ENCODE measurements around the gene KRTAP6-1. TPM values are rescaled to one million over a fixed set of nuclear protein-coding genes. Genes with fewer than 3 reads are reported as not detected.

Gene KRTAP6-1
- total and polyA plus RNA-seq, 2 of the 4 experiments (the other 2 are of a cell fraction) = not detected

DNA sequence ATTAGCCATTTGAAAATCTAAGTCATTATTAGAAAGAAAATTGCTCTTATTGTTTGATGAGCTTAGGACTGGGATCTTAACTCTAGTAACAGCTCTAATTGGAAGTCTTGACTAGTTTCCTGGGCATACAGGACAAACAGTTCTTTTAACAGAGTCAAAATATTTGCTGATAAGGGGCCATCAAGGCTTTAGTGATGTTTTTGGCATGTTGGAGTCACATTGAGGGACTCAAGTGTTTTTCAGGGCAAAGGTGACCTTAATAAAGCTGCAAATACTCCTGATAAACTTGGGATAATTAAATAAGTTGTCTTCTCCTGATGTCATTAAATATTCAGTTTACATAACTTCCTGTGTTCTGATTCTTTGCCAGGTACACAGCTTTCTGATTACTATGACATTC lies 46.1 kb downstream of the KRTAP6-1 start:
- no peak overlapping the region for H4K8ac ChIP-seq (ENCODE audit: low read depth in 2 of 2, low read length in 2 of 2)
- no peak overlapping the region for H2AK9ac ChIP-seq (replicated peaks; ENCODE audit: low read depth, low read length, poor library complexity)
- H2BK5ac ChIP-seq (ENCODE audit: low read depth, low read length, poor library complexity, severe bottlenecking) = no peak overlapping the region
- H3K18ac ChIP-seq (ENCODE audit: low read depth, low read length) = no peak overlapping the region
- ChIA-PET CTCF (no interaction called here), POLR2A (ENCODE audit: unreplicated experiment) (no interaction called here)
- no peak overlapping the region for H3K4me3 ChIP-seq (ENCODE audit: insufficient read depth, low read depth, low read length)
- no peak overlapping the region for H2AK5ac ChIP-seq (ENCODE audit: low read depth, low read length)
- H2BK15ac ChIP-seq (ENCODE audit: low read depth, low read length) = no peak overlapping the region
- DNase-seq (no peak), ATAC-seq (ENCODE audit: low read depth) (no peak)
- H3K27me3 ChIP-seq (ENCODE audit: control insufficient read depth, insufficient read depth, low read length) = no peaks in the 10 kb centered on the region
- H3K27ac ChIP-seq (ENCODE audit: insufficient read depth, low read length) = no peak overlapping the region
- no peak overlapping the region for H3K14ac ChIP-seq (replicated peaks; ENCODE audit: low read depth, low read length)
- H3K36me3 ChIP-seq (ENCODE audit: control insufficient read depth, insufficient read depth, low read length) = no peaks in the 10 kb centered on the region
- dilution Hi-C loops (cut with HindIII; ENCODE audit: low sequenced_read_pairs, unreplicated experiment) = no loop called here
- intact Hi-C loops (cut with micrococcal nuclease) = no loop called here
- in situ Hi-C loops (cut with MboI; ENCODE audit: low sequenced_read_pairs) = no loop called here
- H3K79me1 ChIP-seq (ENCODE audit: low read depth in 1 of 2, low read length in 2 of 2) = no peaks in the 10 kb centered on the region
- no peak overlapping the region for H3K4ac ChIP-seq (ENCODE audit: low read depth, low read length)
- TF ChIP-seq BHLHE40 (IDR thresholded peaks at IDR 0.05; ENCODE audit: low read depth, low read length) (no peak), MXI1 (IDR thresholded peaks at IDR 0.05; ENCODE audit: borderline replicate concordance, low read depth, low read length) (no peak), FOS (IDR thresholded peaks at IDR 0.05; ENCODE audit: low read depth, low read length) (no peak), CEBPB (IDR thresholded peaks at IDR 0.05; ENCODE audit: low read depth, low read length) (no peak), NFE2L2 (IDR thresholded peaks at IDR 0.05; ENCODE audit: low read depth, low read length) (no peak), SMC3 (IDR thresholded peaks at IDR 0.05; ENCODE audit: low read depth, low read length) (no peak), RAD21 (IDR thresholded peaks at IDR 0.05; ENCODE audit: low read length) (no peak), POLR2A (IDR thresholded peaks at IDR 0.05; ENCODE audit: low read depth, low read length) (no peak), CHD1 (IDR thresholded peaks at IDR 0.05; ENCODE audit: low read depth, low read length) (no peak), RFX5 (IDR thresholded peaks at IDR 0.05; ENCODE audit: low read depth, low read length) (no peak), MAFK (IDR thresholded peaks at IDR 0.05; ENCODE audit: low read depth, low read length) (no peak), RCOR1 (IDR thresholded peaks at IDR 0.05; ENCODE audit: insufficient replicate concordance, low read length) (no peak)
- TF ChIP-seq, protein P1, sequence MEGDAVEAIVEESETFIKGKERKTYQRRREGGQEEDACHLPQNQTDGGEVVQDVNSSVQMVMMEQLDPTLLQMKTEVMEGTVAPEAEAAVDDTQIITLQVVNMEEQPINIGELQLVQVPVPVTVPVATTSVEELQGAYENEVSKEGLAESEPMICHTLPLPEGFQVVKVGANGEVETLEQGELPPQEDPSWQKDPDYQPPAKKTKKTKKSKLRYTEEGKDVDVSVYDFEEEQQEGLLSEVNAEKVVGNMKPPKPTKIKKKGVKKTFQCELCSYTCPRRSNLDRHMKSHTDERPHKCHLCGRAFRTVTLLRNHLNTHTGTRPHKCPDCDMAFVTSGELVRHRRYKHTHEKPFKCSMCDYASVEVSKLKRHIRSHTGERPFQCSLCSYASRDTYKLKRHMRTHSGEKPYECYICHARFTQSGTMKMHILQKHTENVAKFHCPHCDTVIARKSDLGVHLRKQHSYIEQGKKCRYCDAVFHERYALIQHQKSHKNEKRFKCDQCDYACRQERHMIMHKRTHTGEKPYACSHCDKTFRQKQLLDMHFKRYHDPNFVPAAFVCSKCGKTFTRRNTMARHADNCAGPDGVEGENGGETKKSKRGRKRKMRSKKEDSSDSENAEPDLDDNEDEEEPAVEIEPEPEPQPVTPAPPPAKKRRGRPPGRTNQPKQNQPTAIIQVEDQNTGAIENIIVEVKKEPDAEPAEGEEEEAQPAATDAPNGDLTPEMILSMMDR (conservative IDR thresholded peaks at IDR 0.05; ENCODE audit: low read depth, low read length) = no peak
- TF ChIP-seq, protein P2, sequence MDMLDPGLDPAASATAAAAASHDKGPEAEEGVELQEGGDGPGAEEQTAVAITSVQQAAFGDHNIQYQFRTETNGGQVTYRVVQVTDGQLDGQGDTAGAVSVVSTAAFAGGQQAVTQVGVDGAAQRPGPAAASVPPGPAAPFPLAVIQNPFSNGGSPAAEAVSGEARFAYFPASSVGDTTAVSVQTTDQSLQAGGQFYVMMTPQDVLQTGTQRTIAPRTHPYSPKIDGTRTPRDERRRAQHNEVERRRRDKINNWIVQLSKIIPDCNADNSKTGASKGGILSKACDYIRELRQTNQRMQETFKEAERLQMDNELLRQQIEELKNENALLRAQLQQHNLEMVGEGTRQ (IDR thresholded peaks at IDR 0.05; ENCODE audit: low read depth, low read length) = no peak
- H3K4me1 ChIP-seq (ENCODE audit: control insufficient read depth, insufficient read depth, low read length) = no peaks in the 10 kb centered on the region
- H4K91ac ChIP-seq (ENCODE audit: insufficient read depth, low read depth, low read length) = no peak overlapping the region
- H3K9me3 ChIP-seq (ENCODE audit: control insufficient read depth, insufficient read depth, low read length) = peaks cover 4% of the 10 kb centered on the region; the same call in 1 of the 2 replicates
- no peak overlapping the region for H3K9ac ChIP-seq (ENCODE audit: low read depth, low read length)
- no peaks in the 10 kb centered on the region for H4K20me1 ChIP-seq (ENCODE audit: insufficient read depth, low read length)
- H4K5ac ChIP-seq (ENCODE audit: low read depth, low read length) = no peak overlapping the region
- no peaks in the 10 kb centered on the region for H3K9me1 ChIP-seq (ENCODE audit: insufficient read depth, low read length)
- no peak overlapping the region for H2BK120ac ChIP-seq (ENCODE audit: low read depth, low read length)
- H3K23ac ChIP-seq (ENCODE audit: low read depth, low read length) = no peak overlapping the region
- no peak overlapping the region for H2AFZ ChIP-seq (replicated peaks; ENCODE audit: low read length, poor library complexity)
- BruUV-seq (replicated peaks) = no TSS peak
- H3K4me2 ChIP-seq (ENCODE audit: low read depth, low read length) = no peak overlapping the region
- no peak overlapping the region for H3K56ac ChIP-seq (ENCODE audit: extremely low read depth, insufficient read depth, low read length)
- no peak overlapping the region for H2BK20ac ChIP-seq (ENCODE audit: low read depth, low read length)
